GM11168 (cell line): ENCODE results near the gene SIPA1L2.

Experiments used
- in situ Hi-C: fragments of 300-500 bp; cut with MboI; formaldehyde crosslinking; loops from one replicate; pipeline ENCODE4 v1.12.0; 2022; ENCODE audit warnings: low sequenced_read_pairs; ENCODE audit not compliant: unreplicated experiment

The SIPA1L2 gene

GRCh38 chr1:232648316-232648715 lies 18.4 kb upstream of the SIPA1L2 start:
- in situ Hi-C loops: loop anchor here (25.0 kb wide), 1 partner anchor 589 kb away; no protein-coding TSS in a partner anchor

GRCh38 chr1:232644209-232644608 lies 14.3 kb upstream of the SIPA1L2 start:
- in situ Hi-C loops: loop anchor here (25.0 kb wide), 1 partner anchor 593 kb away; no protein-coding TSS in a partner anchor

DNA sequence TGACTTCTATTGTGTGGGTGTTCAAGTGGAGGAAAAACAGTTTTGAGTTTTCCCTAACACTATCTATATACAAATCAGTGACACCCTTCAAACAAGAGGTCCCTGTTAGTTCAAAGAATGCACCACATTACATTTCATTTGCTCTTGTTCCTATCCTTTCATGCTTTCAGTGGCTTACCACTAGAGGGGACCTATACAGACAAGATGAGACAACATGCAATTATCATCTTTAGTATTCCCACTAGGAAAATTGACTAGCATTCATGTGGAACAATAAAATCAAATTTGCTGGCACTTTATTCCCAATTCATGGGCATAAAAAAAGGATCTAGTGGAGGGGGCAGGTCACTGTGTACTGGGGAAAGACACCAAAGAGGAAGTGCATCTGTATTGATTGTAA lies 13.3 kb upstream of the SIPA1L2 start:
- in situ Hi-C loops: loop anchor here (25.0 kb wide), 1 partner anchor 594 kb away; no protein-coding TSS in a partner anchor

DNA sequence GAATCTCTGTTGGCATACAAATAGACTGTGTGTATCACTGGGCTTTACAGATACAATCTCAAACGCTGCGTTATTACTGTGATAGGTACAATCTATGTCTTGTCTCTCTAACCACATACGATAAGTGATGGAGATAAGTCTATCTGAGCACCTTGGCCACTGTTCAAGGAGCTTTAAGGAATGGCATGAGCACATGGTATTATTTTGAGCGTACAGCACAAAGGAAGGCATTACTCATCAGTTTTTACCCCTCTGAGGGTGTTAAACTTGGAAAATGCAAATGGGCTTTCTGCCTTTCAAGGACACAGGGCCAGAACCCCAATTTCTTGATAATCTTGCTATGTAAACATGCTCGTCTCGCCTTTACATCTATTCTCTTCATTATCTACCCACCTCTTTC lies 11.6 kb upstream of the SIPA1L2 start:
- in situ Hi-C loops: loop anchor here (25.0 kb wide), 1 partner anchor 596 kb away; no protein-coding TSS in a partner anchor

DNA sequence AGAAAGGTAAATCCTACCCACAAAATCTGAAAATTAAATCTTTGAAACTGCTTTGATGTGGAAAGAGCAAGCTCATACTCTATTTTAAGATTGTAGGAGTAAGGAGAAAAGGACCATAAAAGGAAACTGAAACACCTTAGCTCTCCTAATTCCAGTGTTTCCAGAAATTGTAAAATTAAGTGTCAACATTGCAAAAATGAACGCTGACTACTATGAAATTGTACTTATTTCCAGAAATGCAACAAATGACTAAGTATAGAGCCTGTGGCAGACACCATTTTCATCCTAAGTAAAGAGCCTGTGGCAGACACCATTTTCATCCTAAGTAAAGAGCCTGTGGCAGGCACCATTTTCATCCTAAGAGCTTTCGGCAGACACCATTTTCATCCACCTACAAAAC lies 6.9 kb upstream of the SIPA1L2 start:
- in situ Hi-C loops: loop anchor here (10.0 to 25.0 kb wide), 3 partner anchors 318 to 601 kb away; partner anchors contain the start of gene NTPCR

GRCh38 chr1:232635778-232636356 lies 5.9 kb upstream of the SIPA1L2 start:
- in situ Hi-C loops: loop anchor here (10.0 to 25.0 kb wide), 3 partner anchors 319 to 601 kb away; partner anchors contain the start of gene NTPCR

GRCh38 chr1:232635279-232635678 lies 5.3 kb upstream of the SIPA1L2 start:
- in situ Hi-C loops: loop anchor here (10.0 to 25.0 kb wide), 3 partner anchors 320 to 602 kb away; partner anchors contain the start of gene NTPCR

DNA sequence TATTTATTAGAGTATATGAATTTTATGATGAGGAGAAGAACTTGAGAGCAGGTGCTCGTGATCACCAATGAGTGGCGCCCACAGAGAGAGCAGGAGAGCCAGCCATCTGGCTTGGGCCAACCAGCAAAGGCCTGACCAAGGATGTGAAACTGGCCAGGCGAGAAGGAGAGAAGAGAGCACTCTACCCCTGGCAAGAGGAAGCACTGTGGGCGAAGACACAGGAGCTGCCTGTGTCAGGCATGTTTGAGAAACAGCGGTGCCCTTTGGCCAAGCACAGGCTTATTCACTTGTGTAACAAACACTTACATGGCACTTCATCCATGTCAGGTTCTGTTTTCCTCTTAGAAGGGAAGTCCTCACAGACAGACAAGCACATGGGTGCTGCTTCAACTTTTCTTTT lies 4.2 kb upstream of the SIPA1L2 start:
- in situ Hi-C loops: loop anchor here (10.0 to 25.0 kb wide), 3 partner anchors 321 to 603 kb away; partner anchors contain the start of gene NTPCR

DNA sequence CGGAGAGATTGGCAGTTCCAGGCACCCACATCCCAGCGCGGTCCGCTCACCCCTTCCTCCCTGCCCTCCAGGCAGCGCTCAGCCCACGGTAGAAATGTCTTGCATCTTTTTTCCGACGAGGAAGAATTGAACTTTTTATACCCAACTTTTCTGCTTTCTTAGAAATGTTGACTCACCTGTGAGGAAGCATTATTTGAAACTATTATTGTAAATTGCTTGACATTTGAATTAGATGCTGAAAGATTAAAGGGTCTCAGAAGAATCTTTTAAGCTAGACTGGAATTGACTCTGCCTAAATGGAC lies 912 bp upstream of the SIPA1L2 start:
- in situ Hi-C loops: loop anchor here (10.0 to 25.0 kb wide), 3 partner anchors 324 to 606 kb away; partner anchors contain the start of gene NTPCR

DNA sequence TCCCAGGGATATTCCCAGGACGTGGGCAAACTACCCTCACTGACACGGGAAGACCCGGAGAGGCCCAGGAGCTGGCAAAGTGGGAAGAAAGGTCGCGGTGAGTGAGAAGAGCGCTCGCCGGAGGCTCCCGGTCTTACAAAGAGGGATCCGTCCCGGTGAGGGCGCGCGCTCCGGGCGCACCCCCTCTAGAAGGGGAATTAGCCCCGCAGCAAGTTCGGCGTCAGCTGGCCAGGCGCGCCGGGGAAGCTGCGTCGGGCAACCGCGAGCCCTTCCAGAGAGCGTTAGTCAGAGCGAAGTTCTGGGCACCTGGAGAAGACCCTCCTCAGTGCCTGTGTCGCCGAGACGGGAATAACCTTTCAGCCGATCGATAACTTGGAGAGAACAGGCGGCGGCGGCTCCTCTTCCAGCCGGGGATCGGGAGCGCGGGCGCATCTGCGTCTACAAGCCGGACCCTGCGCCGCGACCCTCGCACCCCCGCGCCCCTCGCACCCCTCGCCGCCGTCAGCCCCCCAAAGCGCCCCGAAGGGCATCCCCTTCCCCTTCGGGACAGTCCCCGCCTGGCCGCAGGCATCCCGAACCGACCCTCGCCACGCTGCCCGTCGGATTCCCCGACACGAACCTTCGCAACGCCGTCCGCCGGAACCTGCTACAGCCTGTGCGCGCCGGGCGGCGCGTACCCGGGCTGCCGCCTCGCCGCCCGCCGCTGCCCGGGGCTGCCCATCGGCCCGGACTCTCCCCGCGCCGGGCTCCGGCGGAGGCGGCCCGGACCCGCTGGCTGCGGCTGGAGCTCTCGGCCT lies 485 bp downstream of the SIPA1L2 start:
- in situ Hi-C loops: loop anchor here (10.0 to 25.0 kb wide), 3 partner anchors 325 to 608 kb away; partner anchors contain the start of gene NTPCR

DNA sequence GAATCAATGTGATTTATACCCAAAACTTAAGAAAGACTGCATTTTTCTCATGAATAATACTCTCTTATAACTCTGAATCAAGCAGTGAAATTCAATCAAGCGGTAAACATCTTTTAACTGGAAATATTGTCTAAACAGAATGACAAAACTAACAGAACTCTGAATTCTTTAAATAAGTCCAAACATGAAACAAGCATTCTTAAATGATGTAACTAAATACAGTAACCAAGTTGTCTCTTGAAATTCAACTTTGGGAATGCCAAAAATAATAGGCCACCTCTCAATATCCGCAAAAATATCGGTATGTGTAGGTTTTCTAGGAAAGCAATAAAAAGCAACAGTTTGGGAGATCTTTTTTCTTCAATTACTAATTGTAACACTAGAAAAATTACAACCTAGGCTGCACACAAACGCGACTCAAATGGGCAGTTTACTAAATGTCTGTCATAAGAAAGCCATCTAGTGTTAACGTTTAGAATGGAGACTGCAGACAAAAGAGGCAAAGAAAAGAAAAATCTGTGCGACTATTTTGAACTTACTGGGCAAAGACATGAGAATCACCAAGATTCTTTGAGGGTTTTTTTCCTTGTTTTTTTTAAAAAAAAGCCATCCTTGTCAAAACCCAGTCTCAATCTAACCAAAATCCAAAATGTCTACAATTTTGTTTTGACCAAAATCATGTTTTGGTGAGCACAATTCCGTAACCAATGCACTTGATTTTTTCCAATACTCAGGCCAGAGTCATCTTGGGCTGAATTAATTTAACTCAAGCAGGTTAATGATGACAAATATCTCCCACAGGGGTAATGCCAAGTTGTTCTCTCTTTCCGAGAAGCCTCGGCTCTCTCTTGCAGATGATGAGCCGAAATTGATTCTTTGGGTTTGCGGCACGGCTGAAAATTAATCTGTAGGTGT lies 1.3 kb downstream of the SIPA1L2 start:
- in situ Hi-C loops: loop anchor here (25.0 kb wide), 1 partner anchor 609 kb away; no protein-coding TSS in a partner anchor

DNA sequence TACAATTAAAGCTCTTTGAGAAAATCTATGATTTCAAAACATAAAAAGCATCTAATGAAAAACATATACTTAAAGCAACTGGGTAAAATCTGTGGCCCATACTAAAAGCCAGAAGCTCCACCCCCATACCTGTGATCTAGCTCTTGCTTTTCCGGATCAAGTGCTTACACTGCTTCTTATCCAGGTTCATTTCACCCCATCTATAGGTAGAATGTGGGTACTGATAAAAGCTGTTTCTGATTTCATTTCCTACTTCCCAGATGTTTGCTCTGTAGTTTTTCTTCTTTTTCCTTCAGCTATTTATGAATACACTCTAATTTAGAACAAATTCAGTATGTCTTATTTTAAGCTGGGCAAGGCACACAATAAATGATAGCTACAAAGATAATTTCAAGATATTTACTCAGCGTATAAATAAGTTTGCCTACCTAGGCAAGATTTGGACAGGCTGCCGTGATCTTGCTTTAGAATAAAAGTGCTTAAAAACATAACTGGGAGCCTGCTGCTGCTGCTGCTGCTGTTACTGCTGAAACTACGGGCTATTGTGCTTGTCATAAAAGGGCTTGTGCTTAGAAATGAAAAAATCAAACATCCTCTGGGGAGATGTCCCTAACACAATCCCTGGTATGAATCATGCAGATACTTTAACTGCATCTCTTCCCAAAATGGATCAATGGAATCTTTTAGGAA lies 2.1 kb downstream of the SIPA1L2 start:
- in situ Hi-C loops: loop anchor here (25.0 kb wide), 1 partner anchor 610 kb away; no protein-coding TSS in a partner anchor

DNA sequence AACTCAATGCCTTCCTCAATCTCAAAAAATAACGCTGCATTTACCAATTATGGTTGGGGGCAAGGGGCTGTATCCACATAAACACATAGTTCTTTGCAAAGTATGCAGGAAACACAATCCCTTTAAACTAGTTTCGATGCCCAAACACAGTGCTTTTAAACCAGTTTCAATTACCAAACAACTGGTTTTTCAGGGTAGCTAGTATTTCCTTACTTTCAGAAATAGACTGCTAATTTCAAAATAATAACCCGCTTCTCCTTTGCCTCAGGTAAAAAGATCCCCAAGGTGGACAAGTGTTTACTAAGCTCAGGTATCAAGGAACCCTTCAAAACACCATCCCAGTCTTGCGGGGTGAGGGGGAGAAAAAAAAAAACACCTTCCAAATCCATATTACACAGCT lies 2.8 kb downstream of the SIPA1L2 start:
- in situ Hi-C loops: loop anchor here (25.0 kb wide), 1 partner anchor 610 kb away; no protein-coding TSS in a partner anchor

- in situ Hi-C loops: loop anchor here (25.0 kb wide), 1 partner anchor 611 kb away; no protein-coding TSS in a partner anchor
Measured at GRCh38 chr1:232626452-232626851, 3.5 kb downstream of the SIPA1L2 start.

- in situ Hi-C loops: loop anchor here (25.0 kb wide), 1 partner anchor 612 kb away; no protein-coding TSS in a partner anchor
Measured at GRCh38 chr1:232625319-232625868, 4.5 kb downstream of the SIPA1L2 start.

DNA sequence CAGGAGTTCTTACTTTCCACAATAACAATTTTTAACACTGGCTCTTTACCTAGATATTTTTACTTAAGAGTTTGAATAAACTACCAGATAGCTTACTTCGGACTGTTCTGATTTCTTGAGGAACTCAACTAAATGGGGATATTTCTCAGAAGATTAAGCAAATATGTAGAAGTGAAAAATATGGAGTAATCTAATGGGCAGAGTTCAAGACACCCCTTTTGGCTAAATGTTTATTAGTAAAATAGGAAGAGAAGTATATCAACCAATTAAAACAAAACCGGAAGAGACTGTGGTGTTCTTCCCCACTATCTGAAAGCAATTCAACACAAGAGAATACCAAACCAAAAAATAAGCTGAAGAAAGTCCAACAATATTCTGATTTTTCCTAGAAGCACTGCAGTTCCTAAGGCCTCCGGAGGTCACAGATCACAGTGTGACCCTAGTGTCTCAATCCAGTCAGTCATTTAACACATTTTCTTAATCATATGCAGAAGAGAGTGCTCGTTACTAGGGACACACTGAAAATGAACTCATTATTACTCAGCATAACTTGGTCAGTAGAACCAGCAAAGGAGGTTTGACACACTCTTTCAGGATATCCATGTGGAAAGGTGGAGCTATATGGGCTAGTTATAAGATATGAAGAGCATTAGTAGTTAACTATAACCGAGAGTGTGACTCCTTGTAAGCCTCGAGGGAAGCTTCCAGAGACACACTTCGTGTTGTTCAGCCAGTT lies 5.2 kb downstream of the SIPA1L2 start:
- in situ Hi-C loops: loop anchor here (25.0 kb wide), 1 partner anchor 613 kb away; no protein-coding TSS in a partner anchor

GRCh38 chr1:232622981-232623380 lies 7.0 kb downstream of the SIPA1L2 start:
- in situ Hi-C loops: no loop called here

- in situ Hi-C loops: no loop called here
Measured at GRCh38 chr1:232622378-232622777, 7.6 kb downstream of the SIPA1L2 start.
